ENCODE measurements around the gene ALDH8A1. TPM values are rescaled to one million over a fixed set of nuclear protein-coding genes. Genes with fewer than 3 reads are reported as not detected.

The ALDH8A1 gene
- total RNA-seq, 1 donor from 2014 or later: 0.13 TPM

DNA sequence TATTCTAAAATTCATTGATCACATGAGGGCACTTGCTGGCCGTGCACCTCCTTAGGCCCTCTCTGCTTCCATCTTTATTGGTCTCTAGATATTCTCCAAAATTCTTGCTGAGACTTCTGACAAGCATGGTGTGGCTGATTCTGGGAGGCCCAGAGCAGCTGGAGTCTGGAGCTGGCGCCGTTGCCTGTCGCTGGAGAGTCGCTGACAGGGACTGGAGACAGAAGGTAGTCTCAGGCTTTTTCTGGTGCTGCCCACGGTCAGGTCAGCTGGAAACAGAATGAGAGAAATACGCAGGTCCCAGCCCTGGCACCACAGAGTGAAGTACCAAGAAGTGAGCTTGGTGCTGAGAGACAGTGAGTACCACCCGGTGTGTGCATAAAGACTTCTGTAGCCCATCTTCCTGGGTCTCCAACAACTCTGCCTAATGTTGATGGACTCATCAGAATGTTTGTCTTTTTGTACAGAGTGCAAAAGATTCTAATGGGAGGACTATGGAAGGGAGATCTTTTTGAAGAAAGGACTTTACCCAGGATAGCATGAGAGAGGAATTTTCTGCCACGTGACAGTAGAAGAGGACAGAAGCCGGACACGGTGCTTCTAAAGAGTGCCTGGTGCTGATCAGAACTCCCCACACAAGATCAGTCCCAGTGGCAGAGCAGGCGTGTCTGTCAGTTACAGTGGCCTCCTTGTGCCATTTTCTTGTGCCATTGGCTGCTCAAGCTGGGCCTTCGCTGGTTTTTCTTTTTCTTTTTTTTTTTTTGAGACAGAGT lies 1.8 kb upstream of the ALDH8A1 start:
- DNase-seq (ENCODE audit: low read depth in 2 of 2): no peak

DNA sequence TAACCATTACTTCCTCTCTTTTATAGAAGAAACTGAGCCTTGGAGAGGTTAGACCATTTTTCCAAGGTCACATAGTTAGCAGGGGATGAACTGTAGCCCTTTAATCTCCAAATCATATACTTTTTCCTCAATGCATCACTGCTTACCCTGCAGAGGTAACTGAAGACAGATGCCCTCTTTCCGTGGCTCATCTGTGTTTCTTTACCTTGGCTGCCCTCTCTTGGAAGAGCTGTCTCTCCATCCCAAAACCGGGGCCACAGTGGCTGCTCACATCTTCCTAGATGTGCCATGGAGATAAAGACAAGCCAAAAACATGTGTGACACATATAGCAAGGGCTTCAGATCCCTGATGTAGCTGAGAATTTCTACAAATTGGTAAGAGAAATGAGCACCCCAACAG lies 581 bp upstream of the ALDH8A1 start:
- DNase-seq (ENCODE audit: low read depth in 2 of 2): no peak

DNA sequence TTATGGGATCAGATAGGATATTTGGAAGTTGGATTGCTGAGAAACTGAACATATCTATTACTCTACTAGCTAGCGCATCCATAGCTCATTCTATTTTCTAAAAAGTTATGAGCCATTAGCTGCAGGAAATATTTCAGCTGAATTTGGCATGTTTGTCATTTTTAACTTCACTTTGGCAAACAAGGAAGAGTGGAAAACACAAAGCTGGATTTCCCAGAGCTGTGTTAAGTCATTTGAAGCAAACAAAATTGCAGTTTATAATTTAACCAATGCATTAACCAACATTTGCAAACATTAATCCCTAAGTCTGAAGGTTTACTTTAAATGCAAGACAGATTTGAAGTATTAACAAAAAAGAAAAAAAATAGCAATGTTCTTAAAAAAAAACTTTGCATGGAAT lies 1.2 kb downstream of the ALDH8A1 start:
- DNase-seq (ENCODE audit: low read depth in 2 of 2): no peak

DNA sequence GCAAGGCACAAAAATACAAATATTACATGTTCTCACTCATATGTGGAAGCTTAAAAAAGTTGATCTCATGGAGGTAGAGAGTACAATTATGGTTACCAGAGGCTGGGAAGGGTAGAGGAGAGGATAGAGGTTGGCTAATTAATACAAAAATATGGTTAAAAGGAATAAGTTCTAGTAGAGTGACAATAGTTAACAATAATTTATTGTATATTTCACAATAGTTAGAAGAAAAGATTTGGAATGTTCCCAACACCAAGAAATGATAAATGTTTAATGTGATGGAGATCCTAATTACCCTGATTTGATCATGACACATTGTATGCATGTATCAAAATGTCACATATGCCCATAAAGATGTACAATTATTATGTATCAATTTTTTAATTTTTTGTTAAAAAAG lies 1.8 kb downstream of the ALDH8A1 start:
- no peak for DNase-seq (ENCODE audit: low read depth in 2 of 2)

DNA sequence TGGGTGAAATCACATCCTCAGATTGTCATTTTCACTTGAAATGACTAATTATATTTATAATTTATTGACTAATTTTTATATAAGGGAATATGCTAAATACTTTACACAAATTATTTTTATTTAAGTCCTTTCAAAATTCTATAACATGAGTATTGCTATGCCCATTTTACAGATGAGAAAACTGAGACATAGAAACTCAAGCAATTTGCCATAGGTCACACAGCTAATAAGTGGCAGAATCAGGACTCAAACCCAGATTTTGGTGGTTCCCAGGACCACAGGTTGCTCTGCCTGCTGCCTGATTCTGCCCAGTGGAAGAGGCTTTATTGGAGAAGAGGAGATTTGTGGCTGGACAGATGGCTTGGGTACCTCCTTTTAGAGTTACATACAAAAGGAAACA lies 4.9 kb downstream of the ALDH8A1 start:
- DNase-seq (ENCODE audit: low read depth in 2 of 2): no peak

DNA sequence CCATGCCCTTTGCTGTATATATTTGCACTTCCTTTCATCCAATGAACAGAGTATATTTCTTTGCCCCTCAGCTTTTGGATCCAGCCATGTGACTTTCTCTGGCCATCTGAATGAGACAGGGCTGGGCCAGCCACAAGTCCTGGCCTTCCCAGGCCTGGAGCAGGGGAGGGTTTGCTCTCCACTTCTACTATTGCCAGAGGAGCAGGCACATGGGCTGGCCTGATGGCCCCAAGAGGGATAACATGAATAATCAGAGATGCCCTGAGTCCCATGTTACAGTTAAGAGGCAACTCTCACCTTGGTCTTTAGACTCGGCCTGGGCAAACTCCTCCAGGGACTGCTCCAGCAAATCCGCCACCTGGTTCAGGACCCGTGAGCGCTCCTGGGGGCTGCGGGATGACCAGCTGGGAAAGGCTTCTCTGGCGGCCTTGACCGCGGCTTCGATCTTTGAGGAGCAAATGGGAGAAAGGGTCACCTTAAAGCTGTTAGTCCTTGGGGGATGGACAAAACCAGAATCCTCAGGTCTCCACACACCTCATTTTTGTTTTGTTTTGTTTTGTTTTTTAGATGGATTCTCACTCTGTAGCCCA lies 6.3 kb downstream of the ALDH8A1 start:
- no peak for DNase-seq (ENCODE audit: low read depth in 2 of 2)

DNA sequence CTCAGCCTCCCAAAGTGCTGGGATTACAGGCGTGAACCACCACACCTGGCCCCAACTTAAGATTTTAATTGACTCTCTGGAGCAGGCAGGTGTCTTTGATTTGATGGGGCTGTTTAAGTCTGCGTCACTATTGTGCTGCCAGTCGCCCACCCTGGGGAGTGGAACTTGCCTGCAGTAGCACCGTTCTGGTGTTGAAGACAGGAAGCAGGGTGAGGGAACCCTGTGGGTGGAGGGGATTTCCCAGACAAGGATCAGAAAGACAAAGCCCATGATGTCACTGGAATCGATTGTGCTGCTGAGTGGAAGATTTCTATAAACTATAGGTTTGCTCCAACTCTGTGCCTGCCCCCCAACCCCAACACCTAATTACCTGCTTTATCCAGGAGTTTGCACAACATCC lies 11.0 kb downstream of the ALDH8A1 start:
- peak in 1 of 2 donors; percentile 29 for DNase-seq (ENCODE audit: low read depth in 2 of 2)

DNA sequence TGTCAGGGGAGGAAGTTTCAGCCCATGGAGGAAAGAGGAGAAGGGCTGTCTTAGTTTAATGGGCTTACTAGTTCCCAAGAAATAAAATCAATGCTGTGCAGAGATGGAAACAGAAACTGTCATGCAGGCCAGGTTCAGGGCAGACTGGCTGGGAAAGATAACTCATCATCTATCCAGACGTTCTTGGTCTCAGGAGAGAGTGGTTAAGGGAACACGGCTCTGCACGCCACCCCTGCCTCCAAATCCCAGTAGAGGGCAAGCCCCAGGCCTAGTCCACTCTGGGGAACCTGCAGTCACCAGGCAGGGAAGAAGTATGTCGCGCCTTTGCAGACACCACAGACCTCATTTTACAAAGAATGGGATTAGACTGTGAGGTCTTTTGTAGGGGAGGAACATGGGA lies 12.5 kb downstream of the ALDH8A1 start:
- DNase-seq (ENCODE audit: low read depth in 2 of 2): no peak

DNA sequence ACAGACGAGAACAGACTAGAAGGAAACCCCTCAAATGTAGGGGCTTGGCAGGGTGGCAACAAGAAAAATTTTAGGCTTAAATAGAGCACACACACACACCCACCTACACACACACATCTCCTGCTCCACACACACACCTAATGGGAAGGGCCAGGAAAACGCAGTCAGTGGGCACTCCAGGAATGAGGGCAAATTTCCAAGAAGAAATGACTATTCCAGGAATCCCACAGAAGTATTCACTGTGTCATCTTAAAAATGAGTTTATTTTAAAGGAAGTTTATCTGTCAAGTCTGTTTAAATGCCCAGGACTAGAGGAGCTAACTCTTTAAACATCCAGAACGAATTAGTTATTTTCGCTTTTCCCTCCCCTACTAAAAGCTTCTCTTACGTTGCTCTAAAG lies 13.0 kb downstream of the ALDH8A1 start:
- DNase-seq (ENCODE audit: low read depth in 2 of 2): no peak

DNA sequence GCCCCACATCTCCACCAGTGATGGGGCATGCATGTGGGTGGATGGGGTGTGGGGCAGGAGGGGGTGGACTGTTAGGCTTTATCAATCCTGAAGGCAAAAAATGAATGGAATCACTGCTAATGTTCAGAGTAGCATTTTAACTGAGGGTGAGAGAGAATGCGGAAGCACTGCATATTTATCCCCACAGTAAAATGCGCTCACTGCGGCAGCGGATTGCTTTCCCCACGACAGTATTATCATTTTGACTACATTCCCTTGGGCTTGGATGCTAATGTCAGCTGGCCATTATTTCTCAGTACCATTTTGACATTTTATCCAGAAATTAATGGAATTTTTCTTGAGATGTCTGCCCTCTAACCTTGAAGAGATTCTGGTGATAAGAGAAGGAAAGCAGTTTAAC lies 13.4 kb downstream of the ALDH8A1 start:
- DNase-seq (ENCODE audit: low read depth in 2 of 2): no peak

DNA sequence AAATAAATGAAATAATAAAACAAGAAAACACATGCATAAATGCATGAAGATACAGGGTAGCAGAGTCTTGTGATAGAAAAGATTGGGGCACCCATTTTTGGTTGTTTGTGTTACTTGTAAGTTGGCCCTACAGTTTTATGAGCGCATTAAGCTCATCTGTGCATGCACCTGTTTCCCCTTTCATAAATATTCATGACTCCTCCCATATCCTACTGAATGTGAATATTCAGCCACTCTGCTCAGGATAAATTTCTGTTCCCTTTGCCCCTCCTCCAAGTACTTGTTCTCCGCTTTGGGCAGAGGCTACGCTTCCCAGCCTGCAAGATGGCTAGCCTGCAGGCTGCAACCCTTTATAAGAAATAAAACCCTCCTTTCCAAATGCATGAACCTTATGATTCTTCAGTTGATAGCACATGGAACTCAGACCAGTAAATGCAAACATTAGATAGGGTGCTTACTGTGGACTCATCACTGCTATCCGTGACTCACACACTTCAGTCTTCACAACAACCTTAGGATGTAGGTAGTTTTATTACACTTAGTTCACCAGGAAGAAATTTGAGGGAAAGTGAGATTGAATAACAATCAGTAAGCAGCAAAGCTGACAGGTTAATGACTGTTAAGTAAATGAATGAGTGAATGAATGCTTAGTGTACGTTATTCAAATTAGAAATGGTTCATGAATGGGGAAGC lies 15.0 kb downstream of the ALDH8A1 start:
- no peak for DNase-seq (ENCODE audit: low read depth in 2 of 2)

DNA sequence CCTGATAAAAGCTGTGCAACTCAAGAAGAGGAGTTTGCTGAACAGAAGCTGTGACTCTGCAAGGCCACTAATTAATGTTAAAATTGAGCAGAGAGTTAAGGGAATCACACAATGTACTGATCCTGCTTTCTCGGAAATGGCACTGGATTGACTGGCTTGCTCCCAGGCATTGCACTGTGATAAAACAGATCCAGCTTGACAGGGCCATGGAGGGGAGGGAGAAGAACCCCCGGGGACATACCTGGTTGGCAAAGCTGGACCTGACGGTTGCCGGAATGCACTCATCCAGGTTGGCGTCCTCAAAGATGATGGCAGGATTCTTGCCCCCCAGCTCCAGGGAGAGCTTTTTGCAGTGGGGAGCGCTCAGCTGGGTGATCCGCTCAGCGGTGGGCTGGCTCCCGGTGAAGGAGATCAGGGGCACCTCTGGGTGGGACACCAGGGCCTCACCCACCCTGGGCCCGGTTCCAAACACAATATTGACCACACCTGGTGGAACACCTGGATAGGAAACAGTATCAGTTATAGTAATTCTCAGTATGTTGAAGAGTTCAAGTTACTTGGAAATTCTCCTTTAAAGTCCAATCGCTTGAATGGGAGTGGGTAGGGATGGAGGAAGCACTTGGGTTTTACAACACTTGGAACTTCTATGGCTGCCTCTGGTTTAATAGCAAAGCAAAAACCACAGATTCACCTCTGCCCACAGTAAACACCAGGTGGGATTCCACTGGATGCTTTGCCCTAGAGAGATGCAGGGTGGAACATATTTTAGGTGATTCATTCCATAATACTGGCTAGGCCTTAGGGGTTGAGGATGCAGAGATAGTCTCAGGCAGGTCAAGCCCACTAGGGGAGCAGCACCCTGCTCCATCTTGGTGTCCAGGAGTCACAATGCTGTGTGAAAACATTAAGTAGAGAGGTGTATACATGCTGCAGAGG lies 17.1 kb downstream of the ALDH8A1 start:
- DNase-seq (ENCODE audit: low read depth in 2 of 2): no peak

DNA sequence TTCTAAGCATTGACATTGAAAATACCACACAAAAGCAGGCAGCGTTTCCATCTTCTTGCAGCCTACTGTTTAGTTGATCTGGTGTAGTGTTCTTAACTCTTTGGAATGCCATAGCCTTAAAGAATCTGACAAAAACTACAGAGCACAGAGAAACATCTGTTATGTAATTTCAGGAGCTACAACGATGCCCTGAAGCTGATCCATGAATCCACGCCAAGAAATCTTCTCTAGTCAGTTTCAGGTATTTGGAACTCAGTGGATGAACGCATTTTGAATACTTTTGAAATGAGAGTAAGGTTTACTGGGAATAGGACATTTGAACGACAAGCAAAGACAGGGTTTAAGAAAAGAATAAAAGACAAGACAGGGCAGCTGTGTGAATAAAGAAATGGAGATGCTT lies 17.8 kb downstream of the ALDH8A1 start:
- DNase-seq (ENCODE audit: low read depth in 2 of 2): no peak

DNA sequence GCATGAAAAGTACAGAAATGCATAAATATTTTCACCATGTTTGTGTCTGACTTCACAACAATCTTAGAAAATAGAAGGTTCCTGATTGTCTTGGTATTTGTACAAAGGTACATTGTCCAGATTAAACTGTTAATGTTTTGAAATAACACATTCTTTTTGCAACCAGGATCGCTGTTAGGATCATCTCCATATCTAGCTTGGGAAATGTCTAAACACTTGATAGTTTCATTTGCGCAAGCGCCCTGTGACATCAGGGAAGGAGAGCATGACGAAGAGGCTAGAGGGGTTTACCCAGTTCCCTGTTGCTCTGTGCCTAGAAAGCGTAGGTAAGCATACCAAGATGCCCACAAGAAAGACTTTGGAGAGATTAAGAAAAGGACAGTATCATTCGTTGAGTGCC lies 19.4 kb downstream of the ALDH8A1 start:
- no peak for DNase-seq (ENCODE audit: low read depth in 2 of 2)

DNA sequence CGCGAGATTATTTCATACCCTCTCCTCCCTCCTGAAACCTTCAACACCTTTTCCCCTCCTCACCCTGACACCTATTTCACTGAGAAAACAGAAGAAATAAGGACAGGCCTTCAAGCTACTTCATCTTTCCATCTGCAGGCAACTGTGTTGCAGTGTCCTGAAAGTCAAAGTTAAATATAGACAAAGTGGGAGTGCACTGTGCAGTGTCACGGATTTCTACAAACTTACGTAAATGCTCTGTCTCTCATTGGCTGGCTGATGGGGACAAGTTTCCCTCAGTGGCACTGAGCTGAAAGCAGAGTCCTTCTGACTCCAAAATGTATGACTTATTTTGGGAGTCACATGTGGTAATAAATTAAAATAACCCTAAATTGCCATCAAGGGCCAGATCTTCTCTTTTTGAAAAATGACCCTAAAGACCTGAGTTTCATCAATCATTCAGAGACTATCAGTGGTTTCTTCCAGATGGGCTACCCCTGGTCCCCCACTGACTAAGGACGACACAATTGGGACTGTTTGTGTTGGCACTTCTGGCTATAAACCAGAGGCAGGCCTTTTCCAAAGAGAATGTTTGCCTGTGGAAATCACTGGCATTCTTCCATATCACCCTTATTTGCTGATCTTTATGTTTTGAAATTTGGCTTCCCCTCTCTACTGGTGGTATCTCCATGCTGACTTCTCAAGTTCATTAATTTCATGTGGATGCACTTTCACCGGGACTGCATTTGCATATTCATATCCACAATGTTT lies 21.6 kb downstream of the ALDH8A1 start:
- no peak for DNase-seq (ENCODE audit: low read depth in 2 of 2)

DNA sequence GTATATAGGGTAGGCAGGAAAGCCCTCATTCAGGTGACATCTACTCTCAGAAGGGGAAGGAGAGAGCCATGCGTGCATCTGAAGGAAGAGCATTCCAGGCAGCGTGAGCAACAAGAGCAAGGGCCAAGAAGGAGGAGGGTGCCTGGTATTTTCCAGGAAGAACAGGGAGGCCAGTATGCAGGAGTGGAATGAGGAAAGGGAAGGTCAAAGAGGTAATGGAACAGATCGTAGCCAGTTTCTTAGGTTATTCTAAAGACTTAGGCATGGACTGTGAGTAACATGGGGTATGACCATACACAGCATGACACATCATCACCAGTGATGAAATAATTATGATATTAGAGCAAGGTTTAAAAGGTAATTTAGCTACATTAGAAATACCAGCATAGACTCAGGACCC lies 24.1 kb downstream of the ALDH8A1 start:
- peak in 1 of 2 donors; percentile 90 for DNase-seq (ENCODE audit: low read depth in 2 of 2)

DNA sequence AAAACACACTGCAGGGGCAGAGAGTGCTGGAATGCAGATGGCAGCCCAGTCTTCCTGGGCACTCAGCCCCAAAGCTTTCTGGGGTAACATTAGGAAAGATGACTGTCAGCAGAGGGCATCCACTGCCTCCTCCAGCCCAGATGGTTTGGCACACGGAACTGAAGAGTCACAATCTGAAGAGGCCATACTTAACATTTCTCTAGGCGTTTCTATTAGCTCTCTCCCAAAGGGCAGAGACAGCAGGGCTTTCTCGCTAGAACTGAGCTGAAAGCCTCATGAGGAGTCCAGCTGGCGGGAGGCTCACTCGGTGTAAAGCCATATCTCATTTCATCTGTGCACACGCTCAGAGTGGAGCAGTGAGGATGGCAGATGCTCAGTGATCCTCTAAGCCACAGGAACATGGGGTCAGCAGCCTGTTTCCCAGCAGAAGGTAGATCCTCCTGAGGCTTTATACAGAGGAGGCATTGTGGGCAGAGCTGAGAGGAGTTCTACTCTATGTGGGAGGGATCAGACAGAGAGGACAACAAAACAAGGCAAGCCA lies 28.1 kb downstream of the ALDH8A1 start:
- DNase-seq (ENCODE audit: low read depth in 2 of 2): no peak

DNA sequence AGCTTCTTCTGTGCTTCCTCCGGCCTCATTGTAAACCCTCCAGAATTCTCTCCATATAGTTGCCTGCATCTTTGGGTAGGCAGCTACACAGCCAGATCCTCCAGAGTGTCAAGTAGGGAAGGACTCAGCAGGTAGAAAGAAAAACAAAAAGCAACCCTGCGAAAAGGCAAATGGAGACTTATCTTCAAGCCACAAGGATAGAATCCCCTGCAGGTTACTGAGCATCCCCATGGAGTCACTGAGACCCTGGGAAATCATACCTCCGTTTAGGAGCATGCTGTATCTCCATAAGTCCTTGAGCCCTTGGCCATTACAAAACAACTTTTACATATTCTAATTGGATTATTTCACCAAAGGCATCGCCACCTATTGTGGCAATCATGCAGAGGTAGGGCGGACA lies 28.6 kb downstream of the ALDH8A1 start:
- no peak for DNase-seq (ENCODE audit: low read depth in 2 of 2)

DNA sequence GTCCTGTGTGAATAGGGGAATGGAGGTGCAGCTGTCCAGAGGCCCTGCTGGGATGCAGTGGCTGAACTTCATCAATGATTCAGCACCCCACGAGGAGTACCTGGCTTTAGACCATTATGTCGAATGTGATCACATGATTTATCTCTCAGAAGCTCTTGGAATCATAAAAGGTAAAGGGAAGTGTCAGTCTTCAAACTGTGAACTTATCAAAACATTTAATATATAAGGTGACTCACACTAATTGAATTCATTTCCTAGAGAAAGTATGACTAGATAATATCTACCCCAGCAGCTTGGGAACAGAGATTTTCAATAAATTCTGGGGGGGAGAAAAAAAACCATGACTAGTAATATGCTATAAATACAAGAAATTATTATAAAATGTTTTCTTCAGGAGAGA lies 29.5 kb downstream of the ALDH8A1 start:
- DNase-seq (ENCODE audit: low read depth in 2 of 2): peak in 1 of 2 donors; percentile 67

DNA sequence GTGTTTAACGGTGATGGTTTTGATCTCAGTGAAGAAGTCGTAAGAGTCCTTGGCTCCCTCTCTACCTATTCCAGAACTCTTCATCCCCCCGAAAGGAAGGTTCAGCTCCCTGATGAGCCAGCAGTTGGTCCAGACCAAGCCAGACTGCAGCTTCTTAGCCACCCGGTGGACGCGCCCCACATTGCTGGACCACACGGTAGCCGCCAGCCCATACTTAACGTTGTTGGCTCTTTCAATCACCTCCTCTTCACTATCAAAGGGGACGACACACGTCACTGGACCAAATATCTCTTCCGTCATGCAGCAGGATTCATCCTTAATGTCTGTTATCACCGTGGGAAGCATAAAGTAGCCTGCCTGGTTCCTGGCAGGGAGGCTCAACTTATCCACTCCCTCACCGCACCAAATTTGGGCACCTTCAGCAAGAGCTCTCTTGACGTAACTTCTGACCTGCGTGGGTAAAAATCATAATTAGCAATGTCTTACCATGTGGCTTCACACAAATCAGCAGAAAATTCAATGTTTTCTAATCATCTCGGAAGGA lies 31.4 kb downstream of the ALDH8A1 start:
- no peak for DNase-seq (ENCODE audit: low read depth in 2 of 2)

All from dermis microvascular lymphatic vessel endothelial cell (primary cell).